Measurements from ENCODE around the gene ETAA1.

The ETAA1 gene

GRCh38 chr2:67438337-67438736 is 41.2 kb downstream of the ETAA1 start:
- DNase-seq, result no peak

- peak; percentile 34 for DNase-seq
Observed at GRCh38 chr2:67445652-67446268, 48.6 kb downstream of the ETAA1 start.

GRCh38 chr2:67446491-67446911 is 49.4 kb downstream of the ETAA1 start:
- peak; percentile 42 for DNase-seq

- no peak for DNase-seq
Observed at GRCh38 chr2:67448648-67449047, 51.5 kb downstream of the ETAA1 start.

GRCh38 chr2:67451086-67451832 is 54.1 kb downstream of the ETAA1 start:
- DNase-seq, result peak; percentile 23

GRCh38 chr2:67453310-67453709 is 56.2 kb downstream of the ETAA1 start:
- DNase-seq, result no peak

- DNase-seq, result no peak
Observed at GRCh38 chr2:67455219-67456142, 58.3 kb downstream of the ETAA1 start.

GRCh38 chr2:67456428-67456827 is 59.3 kb downstream of the ETAA1 start:
- no peak for DNase-seq

GRCh38 chr2:67457699-67458098 is 60.6 kb downstream of the ETAA1 start:
- DNase-seq, result no peak

- no peak for DNase-seq
Observed at GRCh38 chr2:67459761-67460160, 62.6 kb downstream of the ETAA1 start.

All from NCI-H510A treated with DMSO at 0.1 percent for 48 hours (cell line).